SK-N-SH treated with all-trans-retinoic acid at 6 μM for 48 hours (cell line): ENCODE measurements around the gene CPA5.

Experiments used
- ATAC-seq: fragments of 200-7000 bp; cut with Tn5 transposase; 3 replicates; pipeline ENCODE4 v1.9.1; 2020; ENCODE audit warnings: mild to moderate bottlenecking, moderate library complexity
- ARNTL ChIP-seq: fragments of 450-650 bp; formaldehyde crosslinking; IDR thresholded peaks from 2 replicates; pipeline ENCODE4 v1.5.0; 2020; ENCODE audit warnings: low read depth, mild to moderate bottlenecking, moderate library complexity, borderline replicate concordance
- BACH2 ChIP-seq: fragments of 250-450 bp; sonication (Bioruptor Pico); IDR thresholded peaks from 2 replicates; pipeline ENCODE4 v1.9.0; 2021; ENCODE audit warnings: mild to moderate bottlenecking, borderline replicate concordance
- CSRNP3 ChIP-seq: fragments of 250-450 bp; sonication (Bioruptor Pico); IDR thresholded peaks from 2 replicates; pipeline ENCODE4 v1.5.1; 2021; ENCODE audit warnings: mild to moderate bottlenecking, moderate library complexity
- ISL1 ChIP-seq: fragments of 250-450 bp; sonication (Bioruptor Pico); IDR thresholded peaks from 2 replicates; pipeline ENCODE4 v2.1.2; 2022; ENCODE audit warnings: mild to moderate bottlenecking, moderate library complexity
- OSR1 ChIP-seq: fragments of 250-450 bp; sonication (Bioruptor Pico); IDR thresholded peaks from 2 replicates; pipeline ENCODE4 v1.8.0; 2022; ENCODE audit warnings: moderate library complexity, mild to moderate bottlenecking, inconsistent platforms
- PATZ1 ChIP-seq: fragments of 250-450 bp; sonication (Bioruptor Pico); IDR thresholded peaks from 2 replicates; pipeline ENCODE4 v1.8.0; 2020; ENCODE audit warnings: mild to moderate bottlenecking, moderate library complexity, borderline replicate concordance
- POU6F1 ChIP-seq: fragments of 250-450 bp; sonication (Bioruptor Pico); IDR thresholded peaks from 2 replicates; pipeline ENCODE4 v1.8.0; 2021; ENCODE audit warnings: low read depth, mild to moderate bottlenecking, moderate library complexity, borderline replicate concordance
- RARB ChIP-seq: fragments of 250-450 bp; sonication (Bioruptor Pico); IDR thresholded peaks from 2 replicates; pipeline ENCODE4 v1.8.0; 2021; ENCODE audit warnings: mild to moderate bottlenecking, moderate library complexity
- SNAI2 ChIP-seq: fragments of 250-450 bp; sonication (Bioruptor Pico); IDR thresholded peaks from 2 replicates; pipeline ENCODE4 v1.5.0; 2020; ENCODE audit warnings: mild to moderate bottlenecking, moderate library complexity
- TCF4 ChIP-seq: fragments of 250-450 bp; sonication (Bioruptor Pico); IDR thresholded peaks from 2 replicates; pipeline ENCODE4 v1.8.0; 2021; ENCODE audit warnings: mild to moderate bottlenecking, moderate library complexity, borderline replicate concordance
- TOX ChIP-seq: fragments of 250-450 bp; sonication (Bioruptor Pico); IDR thresholded peaks from 2 replicates; pipeline ENCODE4 v1.8.0; 2021; ENCODE audit warnings: mild to moderate bottlenecking, moderate library complexity, borderline replicate concordance
- TSHZ2 ChIP-seq: fragments of 250-450 bp; sonication (Bioruptor Pico); IDR thresholded peaks from 2 replicates; pipeline ENCODE4 v1.5.0; 2020; ENCODE audit warnings: mild to moderate bottlenecking, moderate library complexity
- ZC3H10 ChIP-seq: fragments of 250-450 bp; sonication (Bioruptor Pico); IDR thresholded peaks from 2 replicates; pipeline ENCODE4 v1.5.1; 2021; ENCODE audit warnings: mild to moderate bottlenecking, moderate library complexity
- ZFP3 ChIP-seq: fragments of 250-450 bp; sonication (Bioruptor Pico); IDR thresholded peaks from 2 replicates; pipeline ENCODE4 v1.5.0; 2020; ENCODE audit warnings: mild to moderate bottlenecking, moderate library complexity
- ZFP30 ChIP-seq: fragments of 450-650 bp; formaldehyde crosslinking; IDR thresholded peaks from 2 replicates; pipeline ENCODE4 v1.5.0; 2022; ENCODE audit warnings: mild to moderate bottlenecking, moderate library complexity
- ZNF565 ChIP-seq: fragments of 450-650 bp; formaldehyde crosslinking; conservative IDR thresholded peaks from 2 replicates; pipeline ENCODE4 v1.5.0; 2020; ENCODE audit warnings: low read depth, mild to moderate bottlenecking, moderate library complexity
- ZNF70 ChIP-seq: fragments of 450-650 bp; formaldehyde crosslinking; IDR thresholded peaks from 2 replicates; pipeline ENCODE4 v1.5.0; 2020; ENCODE audit warnings: mild to moderate bottlenecking, moderate library complexity
- ZNF8 ChIP-seq: fragments of 450-650 bp; formaldehyde crosslinking; IDR thresholded peaks from 2 replicates; pipeline ENCODE4 v1.5.0; 2020; ENCODE audit warnings: mild to moderate bottlenecking, moderate library complexity

The CPA5 gene

GRCh38 chr7:130367088-130367755 is 22.6 kb downstream of the CPA5 start:
- ATAC-seq, result no peak
- TF ChIP-seq ZNF8 (CRISPR knock-in tag) (no peak), TCF4 (CRISPR knock-in tag) (no peak), BACH2 (no peak), ZNF70 (CRISPR knock-in tag) (no peak), OSR1 (CRISPR knock-in tag) (no peak), TOX (no peak), PATZ1 (CRISPR knock-in tag) (no peak), ZC3H10 (CRISPR knock-in tag) (no peak), ZFP3 (no peak), TSHZ2 (no peak), SNAI2 (no peak), ISL1 (CRISPR knock-in tag) (no peak), ZFP30 (no peak), RARB (CRISPR knock-in tag) (no peak), ARNTL (no peak), POU6F1 (CRISPR knock-in tag) (no peak)

- no peak for ATAC-seq
- TF ChIP-seq CSRNP3 (no peak), TSHZ2 (no peak), ARNTL (no peak)
Observed at GRCh38 chr7:130367836-130368746, 23.5 kb downstream of the CPA5 start.

GRCh38 chr7:130369110-130369711 is 24.6 kb downstream of the CPA5 start:
- ATAC-seq, result peak; percentile 80
- peak; percentile 54; the same call in 1 of the 2 replicates for TF ChIP-seq SNAI2
- 0 out of 2 replicates have a peak, but pooled peaks have one; percentile 59 for TF ChIP-seq ZNF565
- TF ChIP-seq ISL1 (CRISPR knock-in tag), result peak; percentile 52
- TF ChIP-seq CSRNP3, result no peak
- 0 out of 2 replicates have a peak, but pooled peaks have one; percentile 19 for TF ChIP-seq TSHZ2
- no peak for TF ChIP-seq TCF4 (CRISPR knock-in tag)
